Psoas muscle (tissue), 8 donors: Measurements from ENCODE around the gene E2F6. TPM values are rescaled to one million over a fixed set of nuclear protein-coding genes. Genes with fewer than 3 reads are reported as not detected.

Source experiments
- ATAC-seq, 4 donors: fragments of 200-7000 bp; cut with Tn5 transposase; one replicate each; pipeline ENCODE4 v1.9.1; 2020; ENCODE audit warnings: moderate library complexity in 3 of 4, mild to moderate bottlenecking in 2 of 4
- DNase-seq, 2 donors: peaks; one replicate each; pipeline ENCODE4 v3.0.0-alpha.2; 2020
- H3K27ac ChIP-seq: fragments of 200-600 bp; one replicate; pipeline ENCODE4 v1.8.0; 2022
- H3K27me3 ChIP-seq, 3 donors: fragments of 200-600 bp in 1 of 3; one replicate each; pipeline versions ENCODE4 v1.6.1 to v1.8.0; 2013 to 2022; ENCODE audit warnings: low read length in 2 of 3, mild to moderate bottlenecking in 2 of 3, moderate library complexity in 1 of 3; ENCODE audit not compliant: insufficient read depth in 3 of 3
- H3K36me3 ChIP-seq, 2 donors: fragments of 200-600 bp in 1 of 2; one replicate each; pipeline versions ENCODE4 v1.6.1 to v1.8.0; 2013 to 2022; ENCODE audit warnings: low read depth in 1 of 2, mild to moderate bottlenecking in 1 of 2, moderate library complexity in 1 of 2; ENCODE audit not compliant: insufficient read depth in 1 of 2
- H3K4me1 ChIP-seq: fragments of 200-600 bp; one replicate; pipeline ENCODE4 v1.8.0; 2022
- H3K4me3 ChIP-seq: fragments of 200-600 bp; one replicate; pipeline ENCODE4 v1.8.0; 2022; ENCODE audit warnings: mild to moderate bottlenecking
- H3K9me3 ChIP-seq: fragments of 200-600 bp; one replicate; pipeline ENCODE4 v1.8.0; 2022
- CTCF ChIP-seq: fragments of 200-600 bp; IDR thresholded peaks from one replicate; pipeline ENCODE4 v1.8.0; 2022; ENCODE audit warnings: antibody characterized with exemption
- WGBS, 3 donors: extraction: QIAGEN DNeasy Blood & Tissue Kit; methylation state at CpG; one replicate each; pipeline versions ENCODE4 v1.1.6 to v1.1.7; 2013; 5-methylcytosine and 5-hydroxymethylcytosine counted together
- intact Hi-C, 2 donors: fragments of 100-400 bp; cut with DNase I; formaldehyde crosslinking; loops; one replicate each; pipeline versions ENCODE4 v1.11.0 to v1.14.2; 2022
- polyA plus RNA-seq, 3 donors: library from polyadenylated mRNA; stranded (reverse); fragments of 200-250 nt; gene quantifications; one replicate each; pipeline ENCODE4 v1.2.3, GENCODE V29; 2013
- total RNA-seq, 4 donors: library from RNA; stranded (reverse); fragmentation: NEBNext Ultra II Directional in 2 of 4; extraction: Animal tissue kit (Norgen Biotek cat#: 25700) in 2 of 4; gene quantifications; one replicate each; pipeline versions ENCODE4 v1.2.1 to v1.2.4, GENCODE V29; 2021 to 2023
- donor health status: healthy with polysubstance abuse.
- donor health status: DM: no; HTN: no; CAD: no; lungs with moderate emphysema.
- donor health status: Bipolar disorder and iron deficiency.
- donor health status: healthy.
- donor health status: DM: yes; HTN: yes; CAD: no.
- donor health status: DM: no; HTN: no; CAD: no.
- donor health status: DM: no; HTN: no; CAD: no.
- donor health status: DM: yes; HTN: yes; CAD: no.

The E2F6 gene
- total and polyA plus RNA-seq, 7 donors, result 19.5 to 56.4 (median 31.3) TPM

- no peak for TF ChIP-seq CTCF
- DNase-seq, result no peak
- H3K4me3 ChIP-seq, result peak overlapping the region; percentile 86
- H3K27me3 ChIP-seq, result no peaks in the 10 kb centered on the region
- H3K9me3 ChIP-seq, result no peaks in the 10 kb centered on the region
- no peak for ATAC-seq
- H3K27ac ChIP-seq, result no peak overlapping the region
- peaks cover 0 to 15% of the 10 kb centered on the region in 2 donors for H3K36me3 ChIP-seq
- peaks cover 33% of the 10 kb centered on the region for H3K4me1 ChIP-seq
- WGBS, 3 donors, result 83 to 89% (median 87%) methylated on average over 5 of the region's 5 CpGs
- intact Hi-C loops, result no loop called here
Measured at GRCh38 chr2:11467129-11467649, 1.2 kb upstream of the E2F6 start.

- peak; percentile 18 to 35 (median 22) for ATAC-seq
- peak overlapping the region; percentile 86 for H3K4me3 ChIP-seq
- no peak for TF ChIP-seq CTCF
Measured at GRCh38 chr2:11466307-11467128, 557 bp upstream of the E2F6 start.

GRCh38 chr2:11465110-11465484 is 864 bp downstream of the E2F6 start:
- Histone ChIP-seq H3K27me3 (no peaks in the 10 kb centered on the region), H3K27ac (peak overlapping the region; percentile 93), H3K4me1 (peaks cover 51% of the 10 kb centered on the region), H3K4me3 (peak overlapping the region; percentile 86), H3K9me3 (no peaks in the 10 kb centered on the region), H3K36me3 (peaks cover 0 to 19% of the 10 kb centered on the region in 2 donors)
- TF ChIP-seq CTCF, result no peak
- peak in 1 of 4 donors; percentile 16 for ATAC-seq
- no peak for DNase-seq
- 21 to 26% (median 24%) methylated on average over 6 of the region's 6 CpGs for WGBS, 3 donors
- intact Hi-C loops, result no loop called here

More at GRCh38 chr2:11466307-11467128, 557 bp upstream of the E2F6 start:
- H3K9me3 ChIP-seq, result no peaks in the 10 kb centered on the region
- H3K27ac ChIP-seq, result peak overlapping the region; percentile 93
- H3K36me3 ChIP-seq, result peaks cover 0 to 18% of the 10 kb centered on the region in 2 donors
- no peaks in the 10 kb centered on the region for H3K27me3 ChIP-seq
- intact Hi-C loops, result no loop called here
- 32 to 39% (median 34%) methylated on average over 26 of the region's 26 CpGs for WGBS, 3 donors
- peak in 1 of 2 donors; percentile 22 for DNase-seq
- peaks cover 40% of the 10 kb centered on the region for H3K4me1 ChIP-seq

GRCh38 chr2:11459816-11460215 is 6.1 kb downstream of the E2F6 start:
- no peak for TF ChIP-seq CTCF
- H3K27me3 ChIP-seq, result no peaks in the 10 kb centered on the region
- ATAC-seq (no peak), DNase-seq (no peak)
- intact Hi-C loops, result no loop called here
- H3K4me3 ChIP-seq, result no peak overlapping the region
- peaks cover 74% of the 10 kb centered on the region for H3K4me1 ChIP-seq
- no peaks in the 10 kb centered on the region for H3K9me3 ChIP-seq
- peak overlapping the region; percentile 83 for H3K27ac ChIP-seq
- peaks cover 0 to 43% of the 10 kb centered on the region in 2 donors for H3K36me3 ChIP-seq
- WGBS, 3 donors, result 86 to 90% (median 88%) methylated on average over 4 of the region's 4 CpGs
